Mesodermal cell (in vitro differentiated cells): ENCODE results near the gene SAG.

Experiments
- H3K27ac ChIP-seq: 2 replicates; pipeline ENCODE4 v1.7.0; 2013; ENCODE audit warnings: mild to moderate bottlenecking, low read depth, low read length, moderate library complexity; ENCODE audit not compliant: severe bottlenecking
- H3K36me3 ChIP-seq: 2 replicates; pipeline ENCODE4 v1.7.1; 2013; ENCODE audit warnings: mild to moderate bottlenecking, low read length, moderate library complexity; ENCODE audit not compliant: control insufficient read depth, insufficient read depth
- H3K4me1 ChIP-seq: one replicate; pipeline ENCODE4 v1.7.1; 2013; ENCODE audit warnings: mild to moderate bottlenecking, low read length; ENCODE audit not compliant: insufficient read depth, control insufficient read depth, poor library complexity, severe bottlenecking
- H3K4me3 ChIP-seq: 2 replicates; pipeline ENCODE4 v1.7.0; 2013; ENCODE audit warnings: low read length, control low read depth, mild to moderate bottlenecking; ENCODE audit not compliant: insufficient read depth, poor library complexity, severe bottlenecking; ENCODE audit errors: extremely low read depth
- H3K9me3 ChIP-seq: 2 replicates; pipeline ENCODE4 v1.7.1; 2013; ENCODE audit warnings: mild to moderate bottlenecking, low read length, moderate library complexity; ENCODE audit not compliant: control insufficient read depth
- WGBS, 2 experiments: methylation state at CpG; one replicate each; pipeline ENCODE4 v1.1.5; 2013; ENCODE audit warnings: missing lambda C conversion rate in 2 of 2; ENCODE audit not compliant: insufficient coverage in 2 of 2; 5-methylcytosine and 5-hydroxymethylcytosine counted together

SAG gene

DNA sequence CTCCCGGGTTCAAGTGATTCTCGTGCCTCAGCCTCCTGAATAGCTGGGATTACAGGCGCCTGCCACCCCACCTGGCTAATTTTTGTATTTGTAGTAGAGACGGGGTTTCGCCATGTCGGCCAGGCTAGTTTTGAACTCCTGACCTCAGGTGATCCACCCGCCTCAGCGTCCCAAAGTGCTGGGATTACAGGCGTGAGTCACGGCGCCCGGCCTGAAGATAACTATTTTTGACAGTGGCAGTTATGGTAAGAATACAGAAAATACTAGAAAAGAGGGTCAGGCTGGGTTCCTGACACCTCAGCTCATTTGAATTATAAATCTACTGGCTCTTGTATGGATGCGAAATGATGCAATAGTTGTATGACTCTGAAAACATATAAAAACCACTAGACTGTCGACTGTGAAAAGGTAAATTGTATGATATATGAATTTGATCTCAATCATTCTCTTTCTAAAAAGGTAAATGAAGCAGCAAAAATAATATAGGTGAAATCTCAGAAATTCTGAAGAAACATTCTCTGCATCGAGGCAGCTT, 35.6 kb downstream of the SAG start:
- H3K4me1 ChIP-seq: no peaks in the 10 kb centered on the region
- WGBS, 2 experiments: 91 to 92% methylated on average over 9 to 13 of the region's 15 CpGs
- H3K27ac ChIP-seq: no peak overlapping the region
- H3K9me3 ChIP-seq: no peaks in the 10 kb centered on the region
- H3K4me3 ChIP-seq: no peak overlapping the region
- H3K36me3 ChIP-seq: no peaks in the 10 kb centered on the region

DNA sequence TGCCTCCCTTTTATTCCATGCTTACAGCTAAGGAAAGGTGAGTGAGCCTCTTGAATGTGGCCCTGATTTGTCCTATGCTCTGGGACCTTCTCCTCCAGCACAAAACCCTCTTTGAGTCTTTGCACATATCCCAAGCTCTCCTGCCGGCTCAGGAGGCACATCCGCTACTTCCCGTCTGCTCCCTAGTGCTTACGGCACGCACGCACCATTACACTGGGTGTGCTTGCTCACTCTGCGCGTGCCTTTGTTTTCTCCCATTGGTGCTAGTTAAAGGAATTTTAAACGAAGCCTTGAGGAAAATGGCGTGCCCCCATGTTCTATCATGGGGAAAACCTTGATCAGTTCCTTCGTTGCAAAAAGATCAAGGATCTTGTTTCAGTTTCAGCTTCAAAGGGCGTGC, 38.8 kb downstream of the SAG start:
- H3K27ac ChIP-seq: no peak overlapping the region
- H3K4me1 ChIP-seq: peaks cover 13% of the 10 kb centered on the region
- no peaks in the 10 kb centered on the region for H3K9me3 ChIP-seq
- no peak overlapping the region for H3K4me3 ChIP-seq
- 95% methylated on average over 11 to 12 of the region's 12 CpGs for WGBS, 2 experiments
- no peaks in the 10 kb centered on the region for H3K36me3 ChIP-seq

DNA sequence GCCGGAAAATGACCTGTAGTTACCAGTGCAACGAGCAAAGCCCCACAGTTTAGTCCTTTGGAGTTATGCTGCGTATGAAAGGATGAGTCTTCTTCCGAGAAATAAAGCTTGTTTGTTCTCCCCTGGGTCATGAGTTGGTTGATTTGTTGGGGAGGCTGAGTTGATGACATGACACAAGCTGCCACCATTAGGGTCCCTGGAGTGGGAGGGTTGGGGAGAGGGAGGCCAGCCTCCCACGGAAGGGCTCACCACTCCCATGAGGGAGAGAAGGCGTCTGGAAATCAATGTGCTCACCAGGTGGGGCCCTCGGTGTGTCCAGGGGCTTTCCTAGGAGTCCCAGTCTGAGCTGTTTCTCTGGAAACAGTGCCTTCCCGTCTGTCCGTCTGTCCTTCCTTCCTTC, 39.3 kb downstream of the SAG start:
- H3K9me3 ChIP-seq: no peaks in the 10 kb centered on the region
- peaks cover 16% of the 10 kb centered on the region for H3K4me1 ChIP-seq
- H3K4me3 ChIP-seq: no peak overlapping the region
- no peaks in the 10 kb centered on the region for H3K36me3 ChIP-seq
- no peak overlapping the region for H3K27ac ChIP-seq
- WGBS, 2 experiments: 88 to 91% methylated on average over 8 to 9 of the region's 9 CpGs

DNA sequence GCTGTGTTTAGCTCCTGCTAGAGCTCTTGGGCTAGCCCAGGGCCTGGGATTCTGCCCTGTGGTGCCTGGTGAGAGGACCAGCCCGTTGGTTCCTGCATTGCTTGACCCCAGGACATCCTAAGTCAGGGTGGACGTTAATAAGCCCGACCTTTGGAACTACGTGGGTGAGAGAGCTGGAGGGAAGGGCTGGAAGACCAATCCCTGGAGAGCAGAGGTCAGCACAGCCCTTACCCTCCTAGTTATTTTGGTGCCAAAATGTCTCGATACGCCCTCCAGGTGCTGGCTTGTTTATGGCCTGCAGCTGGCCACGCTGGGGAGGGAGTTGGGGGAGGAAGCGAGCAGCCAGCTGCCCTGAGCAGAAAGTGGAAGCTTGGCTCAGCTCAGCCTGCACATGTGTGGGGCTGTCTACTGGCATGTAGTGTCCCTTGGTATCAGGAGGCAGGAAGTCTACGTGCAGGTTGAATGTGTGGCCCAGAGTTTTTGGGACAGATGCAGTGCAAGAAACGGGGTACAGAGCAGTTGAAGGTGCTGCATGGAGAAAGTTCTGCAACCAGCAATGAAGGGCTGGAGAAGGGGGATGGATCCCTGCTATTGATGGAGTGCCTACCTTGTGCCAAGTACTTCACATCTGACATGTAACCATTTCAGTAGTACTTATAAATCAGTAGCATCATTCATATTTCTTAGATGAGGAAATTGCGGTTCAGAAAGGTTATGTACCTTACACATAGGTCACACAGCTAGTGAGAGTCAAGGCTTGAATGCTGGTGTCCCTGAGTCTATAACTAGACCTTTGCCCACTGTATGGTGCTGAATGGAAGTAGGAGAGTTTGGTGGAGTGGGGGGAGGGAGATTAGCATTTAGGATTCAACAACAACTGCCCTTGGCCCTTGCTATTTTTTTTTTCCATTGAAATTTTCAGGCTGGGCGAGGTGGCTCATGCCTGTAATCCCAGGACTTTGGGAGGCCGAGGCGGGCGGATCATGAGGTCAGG, 41.7 kb downstream of the SAG start:
- Histone ChIP-seq H3K4me1 (peaks cover 24% of the 10 kb centered on the region), H3K27ac (no peak overlapping the region), H3K4me3 (no peak overlapping the region), H3K9me3 (no peaks in the 10 kb centered on the region), H3K36me3 (no peaks in the 10 kb centered on the region)
- whole genome bisulfite sequencing, 2 experiments: 80 to 81% methylated on average over 13 of the region's 15 CpGs

DNA sequence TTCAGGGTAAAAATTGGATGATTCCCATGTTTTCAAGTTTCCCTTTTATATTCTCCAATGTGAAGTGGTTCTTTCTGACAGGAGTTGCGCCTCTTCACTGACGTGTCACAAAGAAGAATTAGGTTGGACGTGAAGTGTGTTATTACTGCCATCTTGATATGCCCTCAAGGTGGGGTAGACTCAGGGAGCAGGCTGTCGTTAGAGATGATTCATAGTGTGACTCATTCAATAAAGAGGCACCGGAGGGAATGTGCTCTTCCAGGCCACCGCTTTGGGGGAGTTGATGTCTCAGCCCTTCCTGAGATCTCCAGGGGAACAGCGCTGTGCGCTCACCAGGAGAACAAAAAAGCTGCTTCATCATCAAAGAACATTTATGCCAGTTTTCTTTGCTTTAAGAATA, 43.1 kb downstream of the SAG start:
- H3K27ac ChIP-seq: peak overlapping the region; percentile 41
- no peak overlapping the region for H3K4me3 ChIP-seq
- 59 to 64% methylated on average over 8 of the region's 8 CpGs for WGBS, 2 experiments
- H3K9me3 ChIP-seq: no peaks in the 10 kb centered on the region
- no peaks in the 10 kb centered on the region for H3K36me3 ChIP-seq
- peaks cover 24% of the 10 kb centered on the region for H3K4me1 ChIP-seq

DNA sequence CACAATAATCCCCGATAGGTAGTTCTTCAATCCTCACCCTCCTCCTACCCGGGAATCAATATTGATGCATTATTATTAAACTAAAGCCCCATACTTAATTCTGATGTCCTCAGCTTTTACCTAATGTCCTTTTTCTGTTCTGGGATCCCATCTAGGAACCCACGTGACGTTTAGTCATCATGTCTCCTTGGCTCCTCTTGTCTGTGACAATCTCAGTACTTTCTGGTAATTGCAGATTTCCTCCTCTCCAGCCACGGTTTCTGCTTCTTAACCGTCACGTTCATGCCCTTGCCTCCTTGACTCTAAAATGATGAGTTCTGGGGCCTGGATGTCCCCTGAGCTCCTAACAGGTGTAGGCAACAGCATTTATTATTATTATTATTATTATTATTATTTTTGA, 43.8 kb downstream of the SAG start:
- Histone ChIP-seq H3K27ac (no peak overlapping the region), H3K4me1 (peaks cover 24% of the 10 kb centered on the region), H3K4me3 (no peak overlapping the region), H3K9me3 (no peaks in the 10 kb centered on the region), H3K36me3 (no peaks in the 10 kb centered on the region)
- WGBS, 2 experiments: 87 to 94% methylated on average over 5 to 6 of the region's 7 CpGs

DNA sequence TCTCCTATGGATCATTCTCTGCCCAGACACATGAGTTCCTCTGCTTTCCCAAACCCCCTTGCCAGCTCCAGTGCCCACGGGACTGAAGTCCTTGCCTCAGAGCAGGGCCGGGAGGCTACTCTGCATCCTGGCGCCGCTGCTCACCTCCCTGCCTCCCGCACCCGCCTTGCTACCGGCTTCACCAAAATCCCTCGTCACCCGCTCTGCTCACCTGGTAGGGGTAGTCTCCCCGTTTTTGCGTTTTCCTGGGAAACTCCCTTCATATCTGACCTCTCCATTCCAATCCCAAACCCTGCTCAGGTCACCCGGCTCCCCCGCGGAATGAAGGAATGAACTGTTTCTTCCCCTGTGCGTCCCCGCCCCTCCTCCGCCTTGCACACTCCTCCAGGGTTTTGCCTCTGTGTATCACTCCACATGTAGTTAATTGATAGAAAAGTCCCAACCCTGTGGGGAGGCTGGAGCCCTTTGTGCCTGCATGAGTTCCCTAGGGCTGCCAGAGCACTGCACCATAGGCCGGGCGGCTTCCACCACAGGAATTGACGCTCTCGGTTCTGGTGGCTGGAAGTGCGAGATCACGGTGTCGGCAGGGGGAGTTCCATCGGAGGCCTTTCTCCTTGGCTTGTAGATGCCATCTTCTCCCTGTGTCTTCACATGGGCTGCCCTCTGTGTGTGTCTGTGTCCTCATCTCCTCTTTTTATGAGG, 44.7 kb downstream of the SAG start:
- Histone ChIP-seq H3K9me3 (no peaks in the 10 kb centered on the region), H3K27ac (no peak overlapping the region), H3K4me3 (no peak overlapping the region), H3K36me3 (no peaks in the 10 kb centered on the region), H3K4me1 (peaks cover 28% of the 10 kb centered on the region)
- 94 to 95% methylated on average over 15 to 19 of the region's 25 CpGs for WGBS, 2 experiments

DNA sequence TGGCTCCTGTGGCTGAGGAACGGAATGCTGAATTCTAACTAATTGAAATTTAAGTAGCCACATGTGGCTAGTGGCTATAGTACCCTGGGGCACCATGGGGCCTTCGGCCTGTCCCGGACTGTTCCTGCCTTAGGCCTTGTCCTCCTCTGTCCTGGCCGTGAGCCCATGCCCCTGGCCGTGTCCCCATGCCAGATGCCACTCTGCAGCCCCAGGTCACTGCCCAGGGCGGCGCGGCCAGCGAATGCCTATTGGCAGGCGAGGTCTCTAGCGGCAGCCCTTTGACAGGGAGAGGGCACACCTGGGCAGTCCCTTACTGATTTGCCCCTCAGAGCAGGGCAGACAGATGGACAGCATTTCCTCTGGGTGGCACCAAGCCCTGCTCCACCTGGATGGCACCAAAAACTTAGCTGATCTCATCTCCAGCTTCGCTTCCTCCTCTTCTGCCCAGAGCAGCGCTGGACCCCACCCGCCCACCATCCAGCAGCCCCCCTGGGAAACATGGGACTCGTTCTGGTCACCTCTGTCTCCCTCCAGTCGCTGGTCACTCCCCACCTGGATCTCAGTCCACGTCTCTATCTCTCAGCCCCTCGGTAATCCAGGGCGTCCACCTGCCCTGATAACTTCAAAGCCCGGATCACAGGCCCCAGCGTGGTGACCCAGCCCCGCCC, 45.6 kb downstream of the SAG start:
- peaks cover 28% of the 10 kb centered on the region for H3K4me1 ChIP-seq
- no peak overlapping the region for H3K27ac ChIP-seq
- 81 to 85% methylated on average over 22 of the region's 22 CpGs for WGBS, 2 experiments
- H3K36me3 ChIP-seq: no peaks in the 10 kb centered on the region
- H3K4me3 ChIP-seq: no peak overlapping the region
- no peaks in the 10 kb centered on the region for H3K9me3 ChIP-seq

DNA sequence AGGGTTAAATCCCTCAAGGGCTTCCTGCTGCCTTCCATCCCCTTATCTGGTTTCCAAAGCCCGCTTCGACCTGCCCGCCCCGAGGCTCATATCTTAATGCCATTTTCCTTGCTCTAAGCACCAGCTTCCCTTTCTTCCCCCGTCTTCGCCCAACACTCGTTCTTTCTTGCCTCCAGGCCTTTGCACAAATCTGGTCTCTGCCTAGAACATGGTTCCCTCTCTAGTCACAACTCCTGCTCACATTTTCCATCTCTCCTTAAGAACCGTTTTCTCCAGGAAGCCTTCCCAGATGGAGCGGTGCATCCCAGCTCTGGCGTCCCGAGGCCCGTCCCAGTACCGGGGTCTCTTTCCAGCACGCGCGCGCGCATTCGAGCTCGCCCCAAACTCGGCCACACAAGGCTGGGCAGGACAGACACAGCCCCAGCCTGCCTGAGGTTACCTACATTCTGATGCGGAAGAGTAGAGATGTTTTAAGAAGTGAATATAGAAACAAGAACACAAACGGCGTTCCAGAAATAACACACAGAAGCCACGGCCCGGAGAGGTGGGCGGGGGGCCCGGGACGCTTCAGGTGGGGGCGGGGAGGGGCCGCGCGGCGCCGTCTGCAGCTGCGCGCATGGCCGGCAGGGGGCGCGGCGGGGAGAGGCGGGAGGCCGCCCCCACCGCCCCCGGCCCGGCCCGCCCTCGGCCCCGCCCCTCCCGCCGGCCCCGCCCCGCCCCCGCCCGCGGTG, 46.3 kb downstream of the SAG start, which contains the start of gene DGKD:
Gene DGKD (plus strand): TSS at position 726 of the 731 bp plus-strand sequence. CDS start 25 bp downstream, outside the sequence.
- Histone ChIP-seq H3K27ac (peak within 1 kb of the TSS; percentile 36), H3K4me1 (peaks cover 28% of the 10 kb centered on the region), H3K4me3 (peak within 1 kb of the TSS; percentile 56), H3K9me3 (no peaks in the 10 kb centered on the region), H3K36me3 (no peaks in the 10 kb centered on the region)
- 11 to 12% methylated on average over 20 of the region's 56 CpGs for WGBS, 2 experiments

DNA sequence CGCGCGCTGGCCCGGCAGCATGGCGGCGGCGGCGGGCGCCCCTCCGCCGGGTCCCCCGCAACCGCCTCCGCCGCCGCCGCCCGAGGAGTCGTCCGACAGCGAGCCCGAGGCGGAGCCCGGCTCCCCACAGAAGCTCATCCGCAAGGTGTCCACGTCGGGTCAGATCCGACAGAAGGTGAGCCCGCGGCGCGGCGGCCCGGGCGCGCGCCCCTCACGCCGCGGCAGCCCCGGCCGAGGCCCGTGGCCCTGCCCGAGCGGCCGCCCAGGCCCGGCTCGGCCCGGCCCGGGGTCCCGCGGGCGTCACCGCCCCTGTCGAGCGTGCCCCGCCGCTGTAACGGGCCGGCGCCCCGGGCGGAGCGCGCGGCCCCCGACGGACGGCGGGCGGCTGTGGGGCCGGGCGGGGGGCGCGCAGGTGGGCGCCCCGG, 46.9 kb downstream of the SAG start:
- no peaks in the 10 kb centered on the region for H3K9me3 ChIP-seq
- no peak overlapping the region for H3K27ac ChIP-seq
- no peaks in the 10 kb centered on the region for H3K36me3 ChIP-seq
- peaks cover 28% of the 10 kb centered on the region for H3K4me1 ChIP-seq
- H3K4me3 ChIP-seq: peak overlapping the region; percentile 56
- 0 to 1% methylated on average over 35 to 68 of the region's 77 CpGs for WGBS, 2 experiments
